SKM-1 treated with dmso at 0.1 percent for 144 hours (cell line): ENCODE measurements around the gene RAB13.

ENCODE experiments used
- DNase-seq: peaks from one replicate; lab custom pipeline; 2025; ENCODE audit not compliant: unreplicated experiment; lab: John Stamatoyannopoulos, UW

Gene RAB13

GRCh38 chr1:153957744-153958110, 28.4 kb downstream of the RAB13 start:
- no peak for DNase-seq

GRCh38 chr1:153956997-153957715, 29.0 kb downstream of the RAB13 start:
- no peak for DNase-seq

- DNase-seq, result no peak
Observed at GRCh38 chr1:153954826-153955225, 31.3 kb downstream of the RAB13 start.

GRCh38 chr1:153953859-153954365, 32.2 kb downstream of the RAB13 start:
- no peak for DNase-seq

- DNase-seq, result no peak
Observed at GRCh38 chr1:153951801-153952200, 34.3 kb downstream of the RAB13 start.

GRCh38 chr1:153951183-153951582, 35.0 kb downstream of the RAB13 start:
- DNase-seq, result no peak

- peak; percentile 97 for DNase-seq
Observed at GRCh38 chr1:153946622-153947241, 39.4 kb downstream of the RAB13 start, which contains the start of gene DENND4B. Gene DENND4B (minus strand): TSS chr1:153946718. CDS start chr1:153944374, 2,344 bp downstream.

- DNase-seq, result peak; percentile 99
Observed at GRCh38 chr1:153945795-153946621, 40.1 kb downstream of the RAB13 start.

GRCh38 chr1:153945131-153945794, 40.9 kb downstream of the RAB13 start:
- peak; percentile 97 for DNase-seq

GRCh38 chr1:153944827-153945117, 41.4 kb downstream of the RAB13 start:
- no peak for DNase-seq

- peak; percentile 24 for DNase-seq
Observed at GRCh38 chr1:153944005-153944826, 41.9 kb downstream of the RAB13 start.

- no peak for DNase-seq
Observed at GRCh38 chr1:153942766-153943549, 43.2 kb downstream of the RAB13 start.

GRCh38 chr1:153941826-153942725, 44.1 kb downstream of the RAB13 start:
- DNase-seq, result no peak

GRCh38 chr1:153940756-153941155, 45.4 kb downstream of the RAB13 start:
- no peak for DNase-seq

- DNase-seq, result no peak
Observed at GRCh38 chr1:153939476-153939875, 46.7 kb downstream of the RAB13 start.

GRCh38 chr1:153938996-153939395, 47.1 kb downstream of the RAB13 start:
- no peak for DNase-seq

GRCh38 chr1:153937331-153937730, 48.8 kb downstream of the RAB13 start:
- no peak for DNase-seq

GRCh38 chr1:153936011-153936802, 49.9 kb downstream of the RAB13 start:
- no peak for DNase-seq
